Measurements from ENCODE around the gene RHOH.

Gene RHOH

GRCh38 chr4:40164459-40164858 is 32.4 kb upstream of the RHOH start:
- POLR2A ChIA-PET (ENCODE audit: low non-redundant PET), result no interaction called here
- TF ChIP-seq, protein P1, sequence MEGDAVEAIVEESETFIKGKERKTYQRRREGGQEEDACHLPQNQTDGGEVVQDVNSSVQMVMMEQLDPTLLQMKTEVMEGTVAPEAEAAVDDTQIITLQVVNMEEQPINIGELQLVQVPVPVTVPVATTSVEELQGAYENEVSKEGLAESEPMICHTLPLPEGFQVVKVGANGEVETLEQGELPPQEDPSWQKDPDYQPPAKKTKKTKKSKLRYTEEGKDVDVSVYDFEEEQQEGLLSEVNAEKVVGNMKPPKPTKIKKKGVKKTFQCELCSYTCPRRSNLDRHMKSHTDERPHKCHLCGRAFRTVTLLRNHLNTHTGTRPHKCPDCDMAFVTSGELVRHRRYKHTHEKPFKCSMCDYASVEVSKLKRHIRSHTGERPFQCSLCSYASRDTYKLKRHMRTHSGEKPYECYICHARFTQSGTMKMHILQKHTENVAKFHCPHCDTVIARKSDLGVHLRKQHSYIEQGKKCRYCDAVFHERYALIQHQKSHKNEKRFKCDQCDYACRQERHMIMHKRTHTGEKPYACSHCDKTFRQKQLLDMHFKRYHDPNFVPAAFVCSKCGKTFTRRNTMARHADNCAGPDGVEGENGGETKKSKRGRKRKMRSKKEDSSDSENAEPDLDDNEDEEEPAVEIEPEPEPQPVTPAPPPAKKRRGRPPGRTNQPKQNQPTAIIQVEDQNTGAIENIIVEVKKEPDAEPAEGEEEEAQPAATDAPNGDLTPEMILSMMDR (conservative IDR thresholded peaks at IDR 0.05; ENCODE audit: low read depth), result no peak
- CTCF ChIA-PET, result interaction anchor here (0.6 kb wide), 1 partner anchor 143 kb away, joined by 4 read pairs; no protein-coding TSS in a partner anchor
- no peak for DNase-seq (ENCODE audit: low spot score)
- H3K27ac ChIP-seq, result no peak overlapping the region

DNA sequence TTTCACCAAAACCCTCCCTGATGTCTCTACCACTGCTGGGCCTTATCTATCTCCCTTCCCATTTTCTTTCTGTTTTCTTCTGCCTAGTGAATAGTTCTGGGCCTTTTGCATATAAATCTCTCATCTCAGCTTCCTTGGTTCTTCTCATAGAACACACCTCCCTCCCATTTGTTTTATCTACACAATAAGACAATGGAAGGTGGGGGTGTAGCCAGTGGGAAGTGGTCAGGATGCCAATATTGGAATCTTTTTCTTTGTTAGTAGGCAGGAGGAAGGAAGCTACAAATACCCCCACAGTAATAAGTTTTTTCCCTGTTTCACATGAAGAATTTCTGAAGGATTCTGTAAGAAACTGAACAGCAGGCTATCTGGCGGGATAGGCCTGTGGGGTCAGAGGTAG is 30.9 kb upstream of the RHOH start:
- no peak overlapping the region for H3K27ac ChIP-seq
- ChIA-PET CTCF (no interaction called here), POLR2A (ENCODE audit: low non-redundant PET) (no interaction called here)
- DNase-seq (ENCODE audit: low spot score), result no peak
- TF ChIP-seq, protein P1 (conservative IDR thresholded peaks at IDR 0.05; ENCODE audit: low read depth), result no peak

GRCh38 chr4:40168070-40168469 is 28.8 kb upstream of the RHOH start:
- ChIA-PET POLR2A (ENCODE audit: low non-redundant PET) (no interaction called here), CTCF (no interaction called here)
- no peak for DNase-seq (ENCODE audit: low spot score)
- TF ChIP-seq, protein P1 (conservative IDR thresholded peaks at IDR 0.05; ENCODE audit: low read depth), result no peak
- no peak overlapping the region for H3K27ac ChIP-seq

DNA sequence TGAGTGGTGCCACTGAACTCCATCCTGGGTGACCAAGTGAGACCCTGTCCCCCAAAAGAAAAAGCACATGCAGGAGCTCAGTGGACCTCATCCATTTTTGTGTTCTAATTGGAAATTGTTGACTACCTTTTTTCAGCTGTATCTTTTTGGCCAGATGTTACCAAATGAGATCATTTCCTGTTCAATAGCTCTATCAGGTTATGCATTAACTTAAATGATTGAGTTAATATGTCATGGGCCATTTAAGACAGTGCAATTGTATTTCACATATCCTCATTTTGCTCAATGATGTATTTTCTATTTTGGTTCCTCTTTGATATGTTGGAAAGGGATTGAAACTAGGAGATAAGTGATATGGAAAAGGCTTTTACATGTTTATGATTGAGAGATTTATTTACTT is 26.2 kb upstream of the RHOH start:
- ChIA-PET CTCF (no interaction called here), POLR2A (ENCODE audit: low non-redundant PET) (no interaction called here)
- TF ChIP-seq, protein P1 (conservative IDR thresholded peaks at IDR 0.05; ENCODE audit: low read depth), result no peak
- DNase-seq (ENCODE audit: low spot score), result no peak
- no peak overlapping the region for H3K27ac ChIP-seq

DNA sequence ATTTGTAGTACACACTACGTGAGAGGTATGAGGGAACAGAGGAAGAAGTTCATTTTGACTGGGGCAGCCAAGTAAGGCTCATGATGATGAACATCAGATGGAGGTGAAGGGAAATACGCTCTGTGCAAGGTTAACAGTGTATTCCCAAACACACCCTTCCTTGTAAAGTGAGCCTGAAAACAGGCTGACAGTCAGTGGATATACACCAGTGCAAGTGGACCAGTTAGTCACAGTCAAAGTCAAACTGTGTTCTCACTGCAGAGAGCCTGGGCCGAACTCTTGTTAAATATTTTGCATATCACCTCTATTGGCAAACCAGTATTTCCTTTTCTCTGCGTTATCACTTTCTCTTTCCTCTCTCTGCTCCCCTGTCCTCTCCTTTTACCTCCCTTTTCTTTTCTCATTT is 23.4 kb upstream of the RHOH start:
- ChIA-PET CTCF (no interaction called here), POLR2A (ENCODE audit: low non-redundant PET) (no interaction called here)
- no peak overlapping the region for H3K27ac ChIP-seq
- DNase-seq (ENCODE audit: low spot score), result no peak
- TF ChIP-seq, protein P1 (conservative IDR thresholded peaks at IDR 0.05; ENCODE audit: low read depth), result no peak

GRCh38 chr4:40176602-40177001 is 20.2 kb upstream of the RHOH start:
- POLR2A ChIA-PET (ENCODE audit: low non-redundant PET), result no interaction called here
- TF ChIP-seq, protein P1 (conservative IDR thresholded peaks at IDR 0.05; ENCODE audit: low read depth), result no peak
- no peak overlapping the region for H3K27ac ChIP-seq
- CTCF ChIA-PET, result no interaction called here
- no peak for DNase-seq (ENCODE audit: low spot score)

DNA sequence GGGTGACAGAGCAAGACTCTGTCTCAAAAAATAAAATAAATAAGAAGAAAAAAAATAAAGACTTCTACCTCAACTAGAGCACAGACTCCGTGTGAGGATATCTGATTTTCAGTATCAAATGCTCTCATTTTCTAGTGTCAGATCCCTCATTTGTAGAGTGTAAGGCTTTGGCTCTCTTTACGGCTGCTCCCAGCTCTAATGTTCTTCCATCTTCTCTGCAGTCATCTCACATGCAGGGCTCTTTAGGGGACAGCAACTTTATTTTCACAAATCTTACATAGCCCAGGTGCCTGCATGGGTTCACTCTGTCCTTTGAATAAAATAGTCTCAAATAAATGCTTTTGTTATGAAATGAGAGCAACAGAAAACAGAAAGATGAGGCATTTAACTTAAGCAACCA is 19.2 kb upstream of the RHOH start:
- TF ChIP-seq, protein P1 (conservative IDR thresholded peaks at IDR 0.05; ENCODE audit: low read depth), result no peak
- POLR2A ChIA-PET (ENCODE audit: low non-redundant PET), result no interaction called here
- DNase-seq (ENCODE audit: low spot score), result no peak
- H3K27ac ChIP-seq, result no peak overlapping the region
- CTCF ChIA-PET, result interaction anchor here (0.6 to 0.7 kb wide), 2 partner anchors 12 to 645 kb away, joined by 4 to 5 read pairs; no protein-coding TSS in a partner anchor

Measured in RWPE1 (cell line).